ENCODE data around the gene CDH19. TPM values are rescaled to one million over a fixed set of nuclear protein-coding genes. Genes with fewer than 3 reads are reported as not detected.

The CDH19 gene, protein sequence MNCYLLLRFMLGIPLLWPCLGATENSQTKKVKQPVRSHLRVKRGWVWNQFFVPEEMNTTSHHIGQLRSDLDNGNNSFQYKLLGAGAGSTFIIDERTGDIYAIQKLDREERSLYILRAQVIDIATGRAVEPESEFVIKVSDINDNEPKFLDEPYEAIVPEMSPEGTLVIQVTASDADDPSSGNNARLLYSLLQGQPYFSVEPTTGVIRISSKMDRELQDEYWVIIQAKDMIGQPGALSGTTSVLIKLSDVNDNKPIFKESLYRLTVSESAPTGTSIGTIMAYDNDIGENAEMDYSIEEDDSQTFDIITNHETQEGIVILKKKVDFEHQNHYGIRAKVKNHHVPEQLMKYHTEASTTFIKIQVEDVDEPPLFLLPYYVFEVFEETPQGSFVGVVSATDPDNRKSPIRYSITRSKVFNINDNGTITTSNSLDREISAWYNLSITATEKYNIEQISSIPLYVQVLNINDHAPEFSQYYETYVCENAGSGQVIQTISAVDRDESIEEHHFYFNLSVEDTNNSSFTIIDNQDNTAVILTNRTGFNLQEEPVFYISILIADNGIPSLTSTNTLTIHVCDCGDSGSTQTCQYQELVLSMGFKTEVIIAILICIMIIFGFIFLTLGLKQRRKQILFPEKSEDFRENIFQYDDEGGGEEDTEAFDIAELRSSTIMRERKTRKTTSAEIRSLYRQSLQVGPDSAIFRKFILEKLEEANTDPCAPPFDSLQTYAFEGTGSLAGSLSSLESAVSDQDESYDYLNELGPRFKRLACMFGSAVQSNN
- total RNA-seq (not detected), polyA plus RNA-seq (not detected), total RNA-seq (0 reads per million in 6 experiments)

DNA sequence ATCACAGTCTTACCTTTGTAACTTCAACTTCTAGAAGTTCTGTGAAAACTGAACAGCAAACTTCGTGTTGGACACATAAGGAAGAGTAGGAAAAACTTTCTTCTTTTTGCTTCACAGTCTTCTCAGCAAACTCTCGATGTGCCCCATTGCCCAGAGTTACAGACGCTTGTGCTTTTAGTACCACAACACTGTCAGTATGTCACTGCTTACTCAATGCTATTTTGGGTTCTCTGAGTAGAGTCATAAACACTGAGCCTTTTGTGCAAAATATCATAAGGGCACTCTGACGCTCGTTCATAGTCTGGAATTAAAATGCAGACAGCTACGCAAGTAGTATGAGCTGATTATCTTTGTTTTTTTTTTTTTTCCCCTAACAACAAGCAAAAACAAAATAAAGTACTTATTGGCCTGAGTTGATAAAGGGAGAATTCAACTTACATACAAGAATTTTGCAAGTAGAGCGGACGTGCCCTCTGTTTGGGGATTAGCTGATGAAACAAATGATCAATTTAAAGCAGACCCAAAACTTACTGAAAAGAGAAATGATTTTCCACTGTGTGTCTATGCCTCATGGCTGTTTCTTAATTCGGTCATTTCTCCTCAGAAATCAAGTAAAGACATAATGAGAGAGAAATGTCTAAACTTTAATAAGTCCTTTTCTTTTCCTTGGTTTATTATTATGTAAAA, at the start of gene CDH19:
CDH19 (minus strand) TSS at position 150 of the 687 bp plus-strand sequence. CDS start 31,886 bp downstream, outside the sequence.
- Mint-ChIP-seq H3K4me1 (no peaks in the 10 kb centered on the region), H3K9me3 (peaks cover 0 to 6% (median 0%) of the 10 kb centered on the region in 9 donors), H3K36me3 (no peaks in the 10 kb centered on the region), H3K27ac (no peak within 1 kb of the TSS), H3K4me3 (no peak within 1 kb of the TSS), H3K27me3 (no peaks in the 10 kb centered on the region)
- DNase-seq: no peak
- ATAC-seq: no peak
- POLR2A ChIA-PET: no interaction called here

DNA sequence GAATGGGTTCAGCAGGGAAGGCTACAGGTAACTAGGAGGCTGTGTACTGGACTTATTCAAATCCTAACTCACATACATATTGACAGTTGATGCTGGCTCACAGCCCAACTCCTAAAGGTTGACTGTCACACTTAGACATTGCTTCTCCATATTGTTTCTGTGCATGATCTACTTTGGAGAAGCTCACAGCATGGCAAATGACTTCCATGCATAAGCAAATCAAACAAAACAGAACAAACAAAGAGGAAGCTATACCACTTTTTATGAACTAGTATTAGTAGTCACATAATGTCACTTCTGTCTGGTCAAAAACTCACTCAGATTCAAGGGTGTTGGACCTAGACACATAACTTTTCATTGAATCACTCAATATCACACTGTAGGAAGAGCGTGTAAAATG, 43.8 kb upstream of the CDH19 start:
- Mint-ChIP-seq H3K4me1 (no peaks in the 10 kb centered on the region), H3K9me3 (peaks cover 0 to 9% (median 2%) of the 10 kb centered on the region in 9 donors), H3K4me3 (no peak overlapping the region), H3K36me3 (no peaks in the 10 kb centered on the region), H3K27ac (no peak overlapping the region), H3K27me3 (no peaks in the 10 kb centered on the region)
- no peak for ATAC-seq
- DNase-seq: no peak
- POLR2A ChIA-PET: no interaction called here

DNA sequence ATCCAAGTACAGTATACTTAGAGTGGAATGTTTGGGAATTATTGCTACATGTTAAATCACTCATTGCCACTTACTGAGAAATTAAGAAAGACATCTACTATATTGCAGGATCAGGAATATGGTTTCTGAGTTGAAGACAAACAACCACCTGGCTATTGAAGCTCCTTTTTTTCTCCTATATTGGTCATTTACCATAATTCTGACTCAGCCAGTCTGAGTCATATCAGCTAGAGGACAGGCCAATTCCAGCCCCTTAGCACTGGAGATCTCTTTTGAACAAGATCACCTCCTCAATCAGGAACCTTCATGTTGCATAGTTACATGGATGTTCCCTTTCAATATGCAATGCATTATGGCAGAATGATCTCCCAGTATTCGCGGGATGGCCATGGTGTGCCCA, 42.7 kb upstream of the CDH19 start:
- H3K36me3 Mint-ChIP-seq: no peaks in the 10 kb centered on the region
- POLR2A ChIA-PET: no interaction called here
- peaks cover 0 to 9% (median 0%) of the 10 kb centered on the region in 9 donors for H3K9me3 Mint-ChIP-seq
- H3K4me3 Mint-ChIP-seq: no peak overlapping the region
- DNase-seq: no peak
- no peaks in the 10 kb centered on the region for H3K27me3 Mint-ChIP-seq
- H3K27ac Mint-ChIP-seq: no peak overlapping the region
- no peak for ATAC-seq
- no peaks in the 10 kb centered on the region for H3K4me1 Mint-ChIP-seq

DNA sequence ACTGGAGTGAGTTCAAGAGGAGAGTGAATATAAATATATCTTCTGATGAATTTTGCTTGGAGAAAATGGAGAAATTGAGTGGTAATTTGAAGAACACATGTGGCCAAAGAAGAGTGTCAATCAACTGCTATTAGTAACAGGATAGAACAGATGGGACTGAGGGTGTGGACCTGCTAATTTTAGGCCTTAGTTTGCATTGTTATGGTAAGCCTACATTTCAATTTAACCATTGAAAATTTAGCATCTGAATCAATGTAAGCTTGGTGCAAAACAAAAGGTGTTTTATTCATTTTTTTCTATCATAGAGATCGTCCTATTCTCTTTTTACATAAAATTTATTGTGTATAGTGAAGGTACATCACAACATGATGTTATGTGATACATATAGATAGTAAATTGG, 42.1 kb upstream of the CDH19 start:
- H3K27me3 Mint-ChIP-seq: no peaks in the 10 kb centered on the region
- ATAC-seq (no peak), DNase-seq (no peak)
- H3K9me3 Mint-ChIP-seq: peaks cover 0 to 14% (median 2%) of the 10 kb centered on the region in 9 donors
- no peak overlapping the region for H3K4me3 Mint-ChIP-seq
- POLR2A ChIA-PET: no interaction called here
- H3K27ac Mint-ChIP-seq: no peak overlapping the region
- no peaks in the 10 kb centered on the region for H3K4me1 Mint-ChIP-seq
- H3K36me3 Mint-ChIP-seq: no peaks in the 10 kb centered on the region

DNA sequence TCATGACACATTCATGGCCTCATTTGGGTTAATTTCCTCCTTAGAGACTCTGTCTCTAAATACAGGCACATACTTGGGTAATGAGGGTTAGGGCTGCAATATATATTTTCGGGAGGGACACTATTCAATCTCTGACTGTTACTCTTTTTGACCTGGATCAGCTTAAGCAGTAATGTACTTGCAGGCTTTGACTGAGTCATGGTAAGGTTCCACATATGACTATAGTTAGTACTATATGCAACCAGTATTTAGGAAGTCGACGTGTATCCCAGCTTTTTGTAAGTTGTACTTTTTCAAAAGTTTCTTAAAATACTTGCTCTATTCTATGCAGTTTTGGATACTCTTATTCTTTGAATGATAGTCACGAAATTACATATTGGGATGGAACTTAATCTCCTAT, 37.2 kb upstream of the CDH19 start:
- H3K4me1 Mint-ChIP-seq: no peaks in the 10 kb centered on the region
- POLR2A ChIA-PET: no interaction called here
- no peaks in the 10 kb centered on the region for H3K27me3 Mint-ChIP-seq
- peaks cover 0 to 12% (median 4%) of the 10 kb centered on the region in 9 donors for H3K9me3 Mint-ChIP-seq
- no peaks in the 10 kb centered on the region for H3K36me3 Mint-ChIP-seq
- ATAC-seq (no peak), DNase-seq (no peak)
- H3K4me3 Mint-ChIP-seq: no peak overlapping the region
- H3K27ac Mint-ChIP-seq: no peak overlapping the region

DNA sequence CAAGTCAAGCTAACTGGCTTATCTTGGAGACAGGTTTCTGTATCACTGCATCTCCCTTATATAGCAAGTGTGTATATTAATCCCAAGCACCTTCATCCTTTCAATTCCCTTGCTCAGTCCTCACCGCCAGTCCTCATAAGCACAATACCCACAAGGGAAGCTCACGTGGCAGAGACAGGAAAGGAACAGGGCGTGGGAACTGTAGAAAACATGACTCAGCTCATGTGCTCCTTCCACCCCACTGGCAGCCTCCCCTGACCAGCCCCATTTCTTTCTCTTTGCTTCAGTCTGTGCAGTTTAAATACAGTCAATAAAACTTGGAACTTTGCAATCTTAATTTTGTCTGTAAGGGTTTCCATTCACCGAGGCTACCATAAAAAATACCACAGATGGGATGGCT, 36.5 kb upstream of the CDH19 start:
- no peak overlapping the region for H3K4me3 Mint-ChIP-seq
- no peak for DNase-seq

DNA sequence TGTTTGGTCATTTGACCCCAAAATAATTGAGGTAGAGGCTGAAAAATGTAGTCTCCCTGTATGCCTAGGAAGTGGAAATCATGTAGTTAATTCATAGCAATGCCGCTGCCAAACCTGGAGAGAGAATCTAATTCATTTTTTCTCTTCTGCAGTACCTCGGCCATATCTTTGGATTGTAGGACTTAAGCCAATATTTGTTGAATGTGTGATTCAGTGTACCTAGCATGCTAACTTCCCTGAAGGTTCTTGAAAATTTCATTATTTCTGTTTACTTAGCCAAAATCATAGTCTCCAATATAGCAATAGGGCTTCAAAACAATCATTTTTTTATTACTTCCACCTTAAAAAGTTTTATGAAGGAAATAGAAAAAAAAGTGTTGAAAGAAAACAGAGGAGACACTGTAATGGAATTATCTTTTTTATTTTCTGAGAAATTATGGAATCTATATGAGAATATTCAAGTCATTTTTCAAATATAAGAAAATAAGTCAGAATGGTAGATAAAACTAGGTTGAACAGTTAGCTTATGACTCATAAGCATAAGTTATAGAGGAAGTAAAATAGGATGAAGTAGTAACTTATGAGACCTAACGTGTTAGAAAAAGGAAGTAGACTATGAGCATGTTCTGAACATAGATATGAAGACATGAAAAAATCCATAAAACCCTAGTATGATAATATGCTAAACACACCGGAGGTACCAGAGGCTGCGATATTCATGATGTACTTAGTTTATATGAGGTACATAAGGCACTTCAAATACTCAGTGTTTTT, 35.2 kb upstream of the CDH19 start:
- DNase-seq (no peak), ATAC-seq (no peak)
- POLR2A ChIA-PET: no interaction called here
- Mint-ChIP-seq H3K27ac (no peak overlapping the region), H3K4me3 (no peak overlapping the region), H3K27me3 (no peaks in the 10 kb centered on the region), H3K36me3 (no peaks in the 10 kb centered on the region), H3K9me3 (peaks cover 0 to 12% (median 4%) of the 10 kb centered on the region in 9 donors), H3K4me1 (no peaks in the 10 kb centered on the region)

More for the DNA sequence above, 36.5 kb upstream of the CDH19 start:
- Mint-ChIP-seq H3K27me3 (no peaks in the 10 kb centered on the region), H3K36me3 (no peaks in the 10 kb centered on the region), H3K9me3 (peaks cover 0 to 12% (median 4%) of the 10 kb centered on the region in 9 donors), H3K4me1 (no peaks in the 10 kb centered on the region), H3K27ac (no peak overlapping the region)
- ATAC-seq: no peak
- POLR2A ChIA-PET: no interaction called here

DNA sequence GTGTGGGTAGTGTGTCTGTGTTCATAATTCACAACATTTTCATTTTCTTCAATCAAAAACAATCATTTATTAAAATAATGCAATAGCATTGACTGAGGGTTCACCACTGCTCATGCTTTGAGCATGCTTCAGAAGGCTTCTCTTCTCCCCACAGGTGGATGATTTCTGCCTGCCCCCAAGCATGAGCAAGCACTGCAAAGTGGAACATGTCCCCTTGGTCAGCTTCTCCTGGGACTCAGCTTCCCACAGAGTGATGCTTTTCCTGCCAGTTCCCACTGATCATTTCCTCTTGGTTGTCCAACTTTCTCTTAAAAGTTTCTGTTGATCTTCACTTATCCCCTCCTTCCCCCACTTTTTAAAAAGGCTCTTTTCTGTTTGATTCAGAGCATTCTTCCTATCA, 31.5 kb upstream of the CDH19 start:
- no peak for DNase-seq
- POLR2A ChIA-PET: no interaction called here
- Mint-ChIP-seq H3K27me3 (no peaks in the 10 kb centered on the region), H3K9me3 (peaks cover 0 to 2% (median 0%) of the 10 kb centered on the region in 9 donors), H3K36me3 (no peaks in the 10 kb centered on the region), H3K4me3 (no peak overlapping the region), H3K27ac (no peak overlapping the region), H3K4me1 (no peaks in the 10 kb centered on the region)
- no peak for ATAC-seq

DNA sequence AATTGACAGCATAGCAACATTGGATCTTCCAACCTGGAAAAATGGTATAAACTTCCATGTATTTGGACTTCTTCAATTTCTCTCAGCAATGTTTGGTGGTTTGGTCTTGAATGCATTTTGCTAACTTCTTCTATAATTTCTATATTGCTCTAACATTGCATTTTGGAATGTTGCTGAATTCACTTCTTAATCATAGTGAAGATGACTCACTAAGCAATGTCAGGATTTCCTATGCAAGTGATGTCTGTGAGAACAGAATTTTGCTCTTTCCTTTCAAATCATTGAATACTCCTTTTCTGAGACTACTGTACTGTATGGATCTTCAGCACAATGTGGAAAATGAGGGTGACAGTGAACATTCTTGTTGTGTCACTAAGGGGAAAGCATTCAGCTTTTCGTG, 28.9 kb upstream of the CDH19 start:
- Mint-ChIP-seq H3K9me3 (peaks cover 0 to 12% (median 2%) of the 10 kb centered on the region in 9 donors), H3K36me3 (no peaks in the 10 kb centered on the region), H3K27ac (no peak overlapping the region), H3K4me3 (no peak overlapping the region), H3K4me1 (no peaks in the 10 kb centered on the region), H3K27me3 (no peaks in the 10 kb centered on the region)
- ATAC-seq: no peak
- no peak for DNase-seq
- POLR2A ChIA-PET: no interaction called here

DNA sequence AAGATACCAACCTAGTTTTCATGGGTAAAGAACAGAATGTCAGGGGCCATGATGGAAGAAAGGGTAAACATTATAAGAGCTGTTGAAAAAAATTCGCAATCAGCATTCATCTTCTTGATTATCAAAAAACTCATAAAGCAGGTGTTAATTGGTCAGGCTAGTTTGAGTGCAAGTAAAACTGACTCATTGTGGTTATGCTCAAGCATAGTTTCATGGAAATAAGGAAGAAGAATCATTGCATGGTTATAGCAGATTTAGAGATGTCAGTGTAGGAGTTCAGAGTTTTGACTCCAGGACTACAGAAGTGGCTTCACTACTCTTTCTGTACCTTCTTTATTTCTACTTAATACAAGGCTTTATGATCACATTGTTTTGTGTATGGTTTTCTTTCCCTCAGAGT, 26.9 kb upstream of the CDH19 start:
- H3K9me3 Mint-ChIP-seq: peaks cover 0 to 15% (median 0%) of the 10 kb centered on the region in 9 donors
- H3K4me1 Mint-ChIP-seq: no peaks in the 10 kb centered on the region
- H3K36me3 Mint-ChIP-seq: no peaks in the 10 kb centered on the region

DNA sequence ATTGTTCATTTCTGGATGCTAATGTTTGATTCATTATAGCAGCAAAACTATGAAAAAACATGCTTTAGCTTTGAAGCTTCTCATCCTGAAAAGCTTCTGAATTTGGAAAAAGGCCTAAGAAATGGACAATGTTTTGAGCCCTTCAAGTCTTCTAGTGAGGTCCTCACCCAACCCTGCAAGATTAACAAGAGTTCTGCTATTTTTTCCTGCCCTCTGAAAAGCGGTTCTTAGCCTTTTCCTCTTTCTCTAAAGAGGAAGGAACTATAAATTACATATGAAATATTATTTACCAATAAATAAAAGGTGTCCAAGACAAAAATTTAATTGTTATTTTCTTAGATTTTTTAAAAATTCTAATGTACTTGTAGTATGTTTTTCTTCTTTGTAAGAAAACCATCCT, 19.9 kb upstream of the CDH19 start:
- H3K36me3 Mint-ChIP-seq: no peaks in the 10 kb centered on the region
- no peaks in the 10 kb centered on the region for H3K4me1 Mint-ChIP-seq
- ATAC-seq (no peak), DNase-seq (no peak)
- H3K9me3 Mint-ChIP-seq: peaks cover 0 to 21% (median 0%) of the 10 kb centered on the region in 9 donors
- POLR2A ChIA-PET: no interaction called here
- H3K4me3 Mint-ChIP-seq: no peak overlapping the region
- H3K27me3 Mint-ChIP-seq: no peaks in the 10 kb centered on the region
- no peak overlapping the region for H3K27ac Mint-ChIP-seq

More for the DNA sequence above, 26.9 kb upstream of the CDH19 start:
- DNase-seq (no peak), ATAC-seq (no peak)
- no peak overlapping the region for H3K4me3 Mint-ChIP-seq
- POLR2A ChIA-PET: no interaction called here
- no peaks in the 10 kb centered on the region for H3K27me3 Mint-ChIP-seq
- H3K27ac Mint-ChIP-seq: no peak overlapping the region

DNA sequence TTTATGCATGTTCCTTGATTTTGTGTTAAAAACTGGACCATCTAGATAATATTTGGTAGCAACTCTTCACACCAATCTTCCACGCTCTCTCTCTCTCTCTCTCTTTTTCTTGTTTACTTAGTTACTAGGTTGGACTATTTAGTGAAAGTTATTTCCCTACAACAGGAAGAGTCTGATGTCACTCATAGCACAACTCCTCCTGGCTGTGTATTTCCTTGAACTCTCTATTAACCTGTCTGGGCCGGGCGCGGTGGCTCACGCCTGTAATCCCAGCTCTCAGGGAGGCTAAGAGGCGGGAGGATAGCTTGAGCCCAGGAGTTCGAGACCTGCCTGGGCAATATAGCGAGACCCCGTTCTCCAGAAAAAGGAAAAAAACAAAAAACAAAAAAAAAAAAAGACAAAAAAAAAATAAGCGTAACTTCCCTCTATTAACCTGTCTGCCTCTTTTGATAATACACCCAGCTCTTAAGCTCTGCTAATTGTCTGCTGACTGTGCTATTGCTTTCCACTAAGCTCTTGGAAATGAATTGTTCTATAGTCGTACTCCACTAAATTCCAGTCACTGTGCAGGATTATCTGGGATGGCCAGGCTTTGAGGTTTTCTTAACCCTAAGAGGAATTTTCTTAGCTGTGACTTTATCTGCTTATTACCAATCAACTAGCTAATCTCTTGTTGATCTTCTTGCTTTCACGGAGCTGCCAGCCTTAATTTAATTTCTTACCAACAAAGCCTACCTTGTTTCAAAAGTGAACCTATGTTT, 18.1 kb upstream of the CDH19 start:
- Mint-ChIP-seq H3K4me3 (no peak overlapping the region), H3K27ac (no peak overlapping the region), H3K4me1 (no peaks in the 10 kb centered on the region), H3K9me3 (peaks cover 0 to 19% (median 2%) of the 10 kb centered on the region in 9 donors), H3K27me3 (no peaks in the 10 kb centered on the region), H3K36me3 (no peaks in the 10 kb centered on the region)
- no peak for ATAC-seq
- no peak for DNase-seq
- POLR2A ChIA-PET: no interaction called here
